Measurements from ENCODE around the gene MGARP. TPM values are rescaled to one million over a fixed set of nuclear protein-coding genes. Genes with fewer than 3 reads are reported as not detected.

MGARP gene
- polyA plus RNA-seq, 5 donors, result 0.19 to 0.77 (median 0.38) TPM

DNA sequence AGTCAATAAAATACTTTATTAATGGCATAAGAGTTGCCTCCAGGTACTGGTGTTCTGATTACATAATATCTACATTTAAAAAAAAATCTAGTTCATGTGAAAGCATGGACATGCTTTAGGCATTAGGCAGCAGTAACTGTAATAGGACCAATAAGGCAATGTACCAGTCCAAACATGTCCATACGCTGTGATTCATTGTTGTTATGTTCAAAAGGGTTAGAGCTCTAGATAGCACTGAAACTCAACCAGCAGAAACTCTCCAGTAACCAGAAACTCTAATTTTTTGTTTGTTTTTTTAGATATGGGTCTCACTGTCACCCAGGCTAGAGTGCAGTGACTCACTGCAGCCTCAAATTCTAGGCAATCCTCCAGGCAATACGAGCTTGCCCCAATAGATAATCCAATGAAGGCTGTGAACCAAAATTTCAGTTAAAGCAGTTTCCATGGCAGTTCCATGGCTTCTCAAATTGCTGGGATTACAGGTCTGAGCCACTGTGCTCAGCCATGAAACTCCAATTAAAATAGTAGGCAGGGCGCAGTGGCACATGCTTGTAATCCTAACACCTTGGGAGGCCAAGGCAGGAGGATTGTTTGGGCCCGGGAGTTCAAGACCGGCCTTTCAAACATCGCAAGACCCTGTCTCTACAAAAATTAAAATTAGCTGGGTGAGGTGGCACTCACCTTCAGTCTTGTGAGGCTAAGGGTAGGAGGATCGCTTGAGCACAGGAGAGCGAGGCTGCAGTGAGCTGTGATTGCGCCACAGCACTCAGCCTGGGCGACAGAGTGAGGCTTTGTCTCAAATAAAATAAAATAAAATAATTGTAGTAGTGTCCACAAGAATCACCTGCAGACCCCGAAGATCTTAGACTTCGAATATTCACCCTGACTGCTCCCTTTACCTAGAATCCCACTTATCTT lies 36.3 kb downstream of the MGARP start:
- no peak for DNase-seq

DNA sequence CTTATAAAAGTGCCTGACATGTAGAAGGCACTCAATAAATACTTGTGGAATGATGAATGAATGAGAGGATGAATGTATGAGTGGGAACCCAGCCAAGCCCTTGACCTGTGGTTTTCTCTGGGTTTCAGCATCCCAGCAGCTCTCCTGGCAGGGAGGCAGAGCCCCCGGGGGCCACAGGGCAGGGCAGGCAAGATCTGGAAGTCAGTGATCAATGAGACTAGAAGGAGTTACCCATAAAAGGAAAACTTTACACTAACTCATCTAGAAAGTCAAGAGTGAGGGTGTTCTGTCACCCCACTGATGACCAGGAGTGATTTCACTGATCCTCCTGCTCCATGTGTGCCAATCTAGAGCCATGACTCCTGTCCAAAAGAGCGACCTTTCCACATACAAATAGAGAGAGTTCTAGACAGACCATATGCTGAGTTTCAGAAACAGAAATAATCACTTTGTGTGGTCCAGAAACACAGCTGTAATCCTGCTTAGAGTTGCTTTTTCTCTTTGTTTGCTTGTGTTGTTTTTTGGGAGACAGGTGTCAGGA lies 37.4 kb downstream of the MGARP start:
- DNase-seq, result no peak

GRCh38 chr4:139241784-139242151 lies 38.3 kb downstream of the MGARP start:
- no peak for DNase-seq

GRCh38 chr4:139241086-139241783 lies 38.8 kb downstream of the MGARP start:
- no peak for DNase-seq

- no peak for DNase-seq
Measured at GRCh38 chr4:139239127-139239772, 40.8 kb downstream of the MGARP start.

DNA sequence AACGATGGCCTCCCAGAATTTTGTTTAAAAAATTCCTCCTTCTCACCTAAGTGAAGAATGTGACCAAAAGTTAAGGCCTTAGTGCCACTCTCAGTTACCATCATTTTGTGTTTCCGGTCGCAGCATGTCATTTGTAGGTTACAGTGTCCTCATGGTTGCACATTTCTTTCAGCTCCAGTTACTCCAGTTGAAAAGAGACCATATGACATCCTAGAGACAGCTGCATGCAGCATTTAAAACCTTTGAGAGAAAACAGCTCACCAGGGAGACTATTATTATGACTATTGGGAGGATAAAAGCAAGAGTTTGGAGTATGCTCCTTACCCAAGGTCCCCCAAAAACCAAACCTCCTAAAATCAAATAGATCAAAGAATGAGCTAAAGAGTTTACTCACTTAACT lies 45.8 kb downstream of the MGARP start:
- no peak for DNase-seq

GRCh38 chr4:139229534-139230039 lies 50.4 kb downstream of the MGARP start:
- peak; percentile 23 to 26 for DNase-seq

DNA sequence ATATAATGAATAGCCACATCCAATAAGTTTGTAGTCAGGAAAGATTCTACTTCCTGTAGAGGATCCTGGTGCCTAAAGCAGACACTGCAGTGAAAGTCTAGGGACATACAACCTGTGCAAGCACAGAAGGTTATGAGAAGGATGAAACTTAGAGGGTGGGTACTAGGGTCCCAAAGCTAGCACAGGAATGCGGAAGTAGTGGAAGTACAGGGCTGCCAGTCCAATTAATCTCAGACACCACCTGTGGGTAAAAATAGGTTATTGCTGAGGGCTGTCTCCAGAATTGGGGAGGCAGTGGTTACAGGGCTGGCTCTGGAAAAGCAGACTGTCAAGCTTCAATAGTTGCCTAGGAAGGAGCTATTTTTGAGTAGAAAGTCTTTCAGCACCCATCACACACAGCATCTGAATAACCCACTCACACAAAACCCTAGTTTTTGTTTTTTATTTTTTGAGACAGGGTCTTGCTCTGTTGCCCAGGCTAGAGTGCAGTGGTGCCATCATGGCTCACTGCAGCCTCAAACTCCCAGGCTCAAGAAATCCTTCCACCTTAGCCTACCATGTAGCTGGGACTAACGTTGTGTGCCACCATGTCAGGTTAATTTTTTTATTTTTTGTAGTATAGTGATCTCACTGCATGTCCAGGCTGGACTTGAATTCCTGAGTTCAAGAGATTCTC lies 52.2 kb downstream of the MGARP start:
- no peak for DNase-seq

DNA sequence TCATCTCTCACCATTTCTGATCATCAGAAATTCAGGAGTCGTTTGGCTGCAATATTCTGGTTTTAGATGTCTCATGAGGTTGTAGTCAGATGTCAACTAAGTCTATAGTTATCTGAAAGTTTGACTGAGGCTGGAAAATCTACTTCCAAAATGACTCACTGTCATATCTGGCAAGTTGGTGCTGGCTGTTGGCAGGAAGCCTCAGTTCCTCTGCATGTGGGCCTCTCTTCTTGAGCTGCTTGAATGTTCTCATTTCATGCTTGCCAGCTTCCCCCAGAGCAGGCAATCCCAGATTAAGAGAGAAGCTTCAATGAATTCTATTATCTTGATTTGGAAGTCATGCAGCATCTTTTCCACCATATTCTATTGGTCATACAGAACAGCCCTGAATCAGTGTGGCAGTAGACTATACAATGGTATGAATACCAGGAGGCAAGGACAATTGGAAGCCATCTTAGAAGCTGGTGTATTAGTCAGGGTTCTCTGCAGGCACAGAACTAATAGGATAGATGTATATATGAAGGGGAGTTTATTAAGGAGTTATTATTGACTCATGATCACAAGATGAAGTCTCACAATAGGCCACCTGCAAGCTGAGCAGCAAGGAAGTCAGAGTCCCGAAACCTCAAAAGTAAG lies 56.2 kb downstream of the MGARP start:
- no peak for DNase-seq

GRCh38 chr4:139222215-139222614 lies 57.8 kb downstream of the MGARP start:
- no peak for DNase-seq

DNA sequence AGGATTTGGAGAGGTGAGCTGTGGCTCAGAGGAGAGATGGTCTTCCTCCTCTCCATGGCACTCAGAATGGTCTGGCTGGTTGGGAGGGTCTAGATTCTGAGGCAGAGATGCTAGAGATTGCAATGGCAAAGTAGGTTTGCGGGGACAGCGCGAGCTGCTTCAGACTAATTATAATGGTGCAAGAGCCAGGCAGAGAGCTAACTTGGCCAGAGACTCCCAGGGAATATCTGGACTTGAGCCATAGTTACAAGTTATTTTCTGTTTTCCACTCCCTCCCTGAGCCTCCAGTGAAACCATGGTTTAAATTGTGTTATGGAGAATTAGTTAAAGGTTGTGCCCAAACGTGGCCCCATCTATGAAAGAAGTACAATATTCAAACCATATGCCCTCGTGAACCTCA lies 58.3 kb downstream of the MGARP start:
- DNase-seq, result no peak

- no peak for DNase-seq
Measured at GRCh38 chr4:139219450-139220055, 60.5 kb downstream of the MGARP start.

Other genes starting within 250 kb of the MGARP start
- 10 to 100 TPM; 51.3 to 80.7 (median 71.2) TPM for gene ELF2, start 103.0 kb downstream of the MGARP start, polyA plus RNA-seq (ENCODE audit: insufficient read depth in 1 of 5, insufficient read length in 5 of 5, low replicate concordance in 1 of 5)
- 10 to 100 TPM; 20.8 to 32.2 (median 31.7) TPM for gene NAA15, start 21.3 kb upstream of the MGARP start, polyA plus RNA-seq (ENCODE audit: insufficient read depth in 1 of 5, insufficient read length in 5 of 5, low replicate concordance in 1 of 5)
- 10 to 100 TPM; 50.1 to 66.3 (median 55.7) TPM for gene NDUFC1, start 22.3 kb upstream of the MGARP start, polyA plus RNA-seq (ENCODE audit: insufficient read depth in 1 of 5, insufficient read length in 5 of 5, low replicate concordance in 1 of 5)
- gene RAB33B, start 173.9 kb upstream of the MGARP start, polyA plus RNA-seq (ENCODE audit: insufficient read depth in 1 of 5, insufficient read length in 5 of 5, low replicate concordance in 1 of 5), result 10 to 100 TPM in 3 of 5 donors, 1 to 10 TPM in 2; 9.6 to 14.1 (median 10.4) TPM

Data from right lung (tissue), 5 donors.